Cardiac fibroblast (primary cell): Measurements from ENCODE around the gene F2RL1.
"Not testable (repeated sequence)": the region's sequence is repeated elsewhere in the genome, so short reads cannot be mapped to it uniquely, and the experiment has no call there.

Source experiments
- DNase-seq, 2 donors: peaks; one replicate each; pipeline versions ENCODE4 v3.0.0 to v3.0.0-alpha.2; 2010; ENCODE audit warnings: low read depth in 2 of 2
- H3K4me3 ChIP-seq, 2 donors: replicated peaks in 1 of 2; 1 replicate in 1 of 2; 2 replicates in 1 of 2; pipeline ENCODE4 v1.5.1; 2011; ENCODE audit warnings: low read depth in 2 of 2, low read length in 2 of 2, mild to moderate bottlenecking in 2 of 2, moderate library complexity in 1 of 2
- TF ChIP-seq, protein P1 (sequence below): IDR thresholded peaks from one replicate; pipeline ENCODE4 v1.5.1; 2011; ENCODE audit warnings: low read depth, mild to moderate bottlenecking, low read length, inconsistent platforms

The F2RL1 gene

DNA sequence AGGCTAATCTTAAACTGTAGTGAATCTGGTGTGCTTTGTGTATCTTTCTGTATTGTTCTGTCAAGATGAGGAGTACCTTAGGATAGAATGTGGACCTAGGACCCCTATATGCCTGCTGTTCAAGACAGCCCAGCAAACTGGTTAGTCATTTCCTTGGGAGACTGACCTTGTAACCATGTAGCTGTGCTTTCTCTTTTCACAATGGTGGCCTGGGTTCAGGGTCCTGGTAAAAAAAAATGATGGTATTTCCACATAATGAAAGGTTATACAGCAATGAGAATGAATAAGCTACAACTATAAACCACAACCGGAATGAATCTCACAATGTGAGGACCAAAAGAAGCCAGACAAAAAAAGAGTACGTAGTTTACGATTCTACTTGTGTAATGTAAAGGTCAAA is 36.4 kb upstream of the F2RL1 start:
- TF ChIP-seq, protein P1, sequence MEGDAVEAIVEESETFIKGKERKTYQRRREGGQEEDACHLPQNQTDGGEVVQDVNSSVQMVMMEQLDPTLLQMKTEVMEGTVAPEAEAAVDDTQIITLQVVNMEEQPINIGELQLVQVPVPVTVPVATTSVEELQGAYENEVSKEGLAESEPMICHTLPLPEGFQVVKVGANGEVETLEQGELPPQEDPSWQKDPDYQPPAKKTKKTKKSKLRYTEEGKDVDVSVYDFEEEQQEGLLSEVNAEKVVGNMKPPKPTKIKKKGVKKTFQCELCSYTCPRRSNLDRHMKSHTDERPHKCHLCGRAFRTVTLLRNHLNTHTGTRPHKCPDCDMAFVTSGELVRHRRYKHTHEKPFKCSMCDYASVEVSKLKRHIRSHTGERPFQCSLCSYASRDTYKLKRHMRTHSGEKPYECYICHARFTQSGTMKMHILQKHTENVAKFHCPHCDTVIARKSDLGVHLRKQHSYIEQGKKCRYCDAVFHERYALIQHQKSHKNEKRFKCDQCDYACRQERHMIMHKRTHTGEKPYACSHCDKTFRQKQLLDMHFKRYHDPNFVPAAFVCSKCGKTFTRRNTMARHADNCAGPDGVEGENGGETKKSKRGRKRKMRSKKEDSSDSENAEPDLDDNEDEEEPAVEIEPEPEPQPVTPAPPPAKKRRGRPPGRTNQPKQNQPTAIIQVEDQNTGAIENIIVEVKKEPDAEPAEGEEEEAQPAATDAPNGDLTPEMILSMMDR: no peak
- peak in 1 of 2 donors; percentile 83 for DNase-seq
- H3K4me3 ChIP-seq: no peak overlapping the region

DNA sequence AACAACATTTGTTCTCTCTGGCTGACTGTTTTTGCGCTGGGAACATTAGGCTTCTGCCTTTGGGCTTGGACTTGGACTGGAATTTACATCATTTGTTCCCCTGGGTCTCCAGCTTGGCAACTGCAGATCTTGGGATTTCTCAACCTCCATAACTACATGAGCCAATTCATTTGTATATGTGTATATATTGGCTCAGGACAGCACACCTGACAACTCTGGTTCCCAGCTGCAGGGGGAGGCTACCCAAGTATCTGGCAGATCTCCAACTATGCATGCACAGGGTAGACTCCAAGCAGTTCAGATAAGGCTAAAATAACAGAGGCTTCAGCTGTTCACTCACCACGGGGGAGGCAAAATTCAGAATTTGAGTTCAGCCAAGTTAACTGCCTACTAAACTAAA is 31.6 kb upstream of the F2RL1 start:
- TF ChIP-seq, protein P1: no peak
- DNase-seq: peak; percentile 100

DNA sequence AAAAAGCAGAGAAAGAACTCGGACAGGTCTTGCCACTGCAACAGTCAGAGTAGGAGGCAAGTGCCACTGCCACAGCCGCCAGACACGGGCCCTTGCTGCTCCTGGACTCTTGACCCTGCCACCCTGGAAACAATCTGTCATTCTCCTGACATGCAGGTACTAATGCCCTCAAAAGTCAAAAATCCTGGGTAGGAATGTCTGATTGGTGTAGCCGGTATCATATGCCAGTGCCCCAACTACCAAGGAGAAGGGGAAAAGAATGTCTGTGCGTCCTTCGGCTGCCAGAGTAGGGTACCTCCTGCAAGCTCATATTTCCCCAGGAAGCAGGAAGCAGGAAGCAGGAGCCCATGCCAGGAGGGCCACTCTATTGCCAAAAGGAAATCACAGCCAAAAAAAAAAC is 30.5 kb upstream of the F2RL1 start:
- H3K4me3 ChIP-seq: no peak overlapping the region
- DNase-seq: peak in 1 of 2 donors; percentile 54
- TF ChIP-seq, protein P1: no peak

More for the DNA sequence above, 31.6 kb upstream of the F2RL1 start:
- H3K4me3 ChIP-seq: no peak overlapping the region

- not testable (repeated sequence) for DNase-seq, H3K4me3 ChIP-seq
These were observed 29.6 kb upstream of the F2RL1 start for GRCh38 chr5:76789275-76789674.

DNA sequence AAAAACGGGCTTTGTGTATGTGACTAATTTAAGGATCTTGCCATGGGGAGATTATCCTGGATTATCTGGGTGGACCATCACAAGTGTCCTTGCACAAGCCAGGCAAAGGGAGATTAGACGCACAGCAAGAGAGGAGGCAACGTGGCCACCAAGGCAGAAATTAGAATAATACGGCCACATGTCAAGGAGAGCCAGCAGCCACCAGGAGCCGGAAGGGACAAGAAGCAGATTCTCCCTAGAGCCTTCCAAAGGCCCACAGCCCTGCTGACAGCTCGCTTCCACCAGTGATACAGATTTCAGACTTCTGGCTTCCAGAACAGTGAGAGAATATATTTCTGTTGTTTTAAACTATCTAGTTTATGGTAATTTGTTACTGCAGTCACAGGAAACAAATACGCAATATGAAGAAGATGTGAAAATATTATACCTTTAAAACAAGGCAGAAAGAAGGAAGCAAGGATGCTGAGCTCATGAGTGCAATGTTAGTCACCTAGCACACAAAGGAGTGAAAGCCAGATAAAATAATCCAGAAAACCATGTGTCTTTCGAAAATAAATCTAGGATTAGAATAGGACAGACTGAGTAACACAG is 28.7 kb upstream of the F2RL1 start:
- no peak overlapping the region for H3K4me3 ChIP-seq
- DNase-seq: peak; percentile 50 to 93
- TF ChIP-seq, protein P1: no peak

GRCh38 chr5:76790632-76791290 is 28.1 kb upstream of the F2RL1 start:
- peak; percentile 98 to 100 for DNase-seq
- H3K4me3 ChIP-seq: no peak overlapping the region
- TF ChIP-seq, protein P1: no peak

DNA sequence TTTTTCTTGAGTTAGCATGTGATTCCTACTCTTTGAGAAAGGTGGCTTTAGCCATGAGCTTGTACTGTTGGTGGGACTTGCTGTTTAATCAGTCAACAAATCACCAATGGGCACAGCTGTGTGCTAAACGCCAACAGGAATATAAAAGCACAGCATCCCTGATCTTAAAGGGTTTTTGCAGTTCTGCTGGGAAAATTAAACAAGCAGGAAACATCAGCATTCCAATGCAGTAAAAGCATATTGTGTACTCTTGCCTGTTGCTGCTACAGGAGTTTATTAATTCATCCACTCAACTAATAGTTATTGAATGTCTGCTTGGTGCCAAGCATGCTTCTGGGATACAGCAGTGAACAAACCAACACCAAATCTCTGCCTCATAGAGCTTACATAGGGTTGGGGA is 27.4 kb upstream of the F2RL1 start:
- H3K4me3 ChIP-seq: no peak overlapping the region
- TF ChIP-seq, protein P1: no peak
- DNase-seq: peak; percentile 49 to 64
